Measurements from ENCODE around the gene TNPO3. TPM values are rescaled to one million over a fixed set of nuclear protein-coding genes. Genes with fewer than 3 reads are reported as not detected.

TNPO3 gene
- total and polyA plus RNA-seq, 2 of the 4 experiments (the other 2 are of a cell fraction), result 24.2 to 77.2 TPM

- H3K36me3 ChIP-seq (ENCODE audit: control insufficient read depth, insufficient read depth, low read length), result peaks cover 20% of the 10 kb centered on the region
- WGBS, 2 experiments (ENCODE audit: extremely low coverage in 2 of 2, insufficient read length in 1 of 2), result 100% methylated on average over 1 of the region's 2 CpGs; no CpG with 5 or more reads in 1 of the 2 experiments
- H2AFZ ChIP-seq (replicated peaks; ENCODE audit: low read length, poor library complexity), result no peak overlapping the region
- DNase-seq (no peak), ATAC-seq (ENCODE audit: low read depth) (no peak)
- CTCF ChIA-PET, result interaction anchor here (0.7 to 1.0 kb wide), 2 partner anchors 13 to 557 kb away, joined by 3 to 6 read pairs; no protein-coding TSS in a partner anchor
- no peak overlapping the region for H3K4ac ChIP-seq (ENCODE audit: low read depth, low read length)
- H4K20me1 ChIP-seq (ENCODE audit: insufficient read depth, low read length), result no peaks in the 10 kb centered on the region
- H3K4me1 ChIP-seq (ENCODE audit: control insufficient read depth, insufficient read depth, low read length), result no peaks in the 10 kb centered on the region
- H2BK15ac ChIP-seq (ENCODE audit: low read depth, low read length), result no peak overlapping the region
- dilution Hi-C loops (cut with HindIII; ENCODE audit: low sequenced_read_pairs, unreplicated experiment) (no loop called here), intact Hi-C loops (cut with micrococcal nuclease) (loop anchor here (5.0 kb wide), 1 partner anchor 99 kb away; no protein-coding TSS in a partner anchor), in situ Hi-C loops (cut with MboI; ENCODE audit: low sequenced_read_pairs) (no loop called here)
- H3K56ac ChIP-seq (ENCODE audit: extremely low read depth, insufficient read depth, low read length), result no peak overlapping the region
- TF ChIP-seq RAD21 (IDR thresholded peaks at IDR 0.05; ENCODE audit: low read length), result no peak
- TF ChIP-seq RFX5 (IDR thresholded peaks at IDR 0.05; ENCODE audit: low read depth, low read length), result no peak
- TF ChIP-seq RCOR1 (IDR thresholded peaks at IDR 0.05; ENCODE audit: insufficient replicate concordance, low read length), result no peak
- TF ChIP-seq, protein P1, sequence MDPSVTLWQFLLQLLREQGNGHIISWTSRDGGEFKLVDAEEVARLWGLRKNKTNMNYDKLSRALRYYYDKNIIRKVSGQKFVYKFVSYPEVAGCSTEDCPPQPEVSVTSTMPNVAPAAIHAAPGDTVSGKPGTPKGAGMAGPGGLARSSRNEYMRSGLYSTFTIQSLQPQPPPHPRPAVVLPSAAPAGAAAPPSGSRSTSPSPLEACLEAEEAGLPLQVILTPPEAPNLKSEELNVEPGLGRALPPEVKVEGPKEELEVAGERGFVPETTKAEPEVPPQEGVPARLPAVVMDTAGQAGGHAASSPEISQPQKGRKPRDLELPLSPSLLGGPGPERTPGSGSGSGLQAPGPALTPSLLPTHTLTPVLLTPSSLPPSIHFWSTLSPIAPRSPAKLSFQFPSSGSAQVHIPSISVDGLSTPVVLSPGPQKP (IDR thresholded peaks at IDR 0.05; ENCODE audit: borderline replicate concordance, low read depth, low read length), result no peak
- TF ChIP-seq MAFK (IDR thresholded peaks at IDR 0.05; ENCODE audit: low read depth, low read length), result no peak
- no peak for TF ChIP-seq CEBPB (IDR thresholded peaks at IDR 0.05; ENCODE audit: low read depth, low read length)
- TF ChIP-seq SMC3 (IDR thresholded peaks at IDR 0.05; ENCODE audit: low read depth, low read length), result no peak
- no peak for TF ChIP-seq FOS (IDR thresholded peaks at IDR 0.05; ENCODE audit: low read depth, low read length)
- no peak for TF ChIP-seq CTCF (conservative IDR thresholded peaks at IDR 0.05; ENCODE audit: low read depth, low read length)
- TF ChIP-seq NFE2L2 (IDR thresholded peaks at IDR 0.05; ENCODE audit: low read depth, low read length), result no peak
- no peak for TF ChIP-seq BHLHE40 (IDR thresholded peaks at IDR 0.05; ENCODE audit: low read depth, low read length)
- no peak for TF ChIP-seq MAZ (IDR thresholded peaks at IDR 0.05; ENCODE audit: borderline replicate concordance, low read depth, low read length)
- TF ChIP-seq USF2 (IDR thresholded peaks at IDR 0.05; ENCODE audit: low read depth, low read length), result no peak
- no peak for TF ChIP-seq POLR2A (IDR thresholded peaks at IDR 0.05; ENCODE audit: low read depth, low read length)
- no peak for TF ChIP-seq CHD1 (IDR thresholded peaks at IDR 0.05; ENCODE audit: low read depth, low read length)
- TF ChIP-seq MXI1 (IDR thresholded peaks at IDR 0.05; ENCODE audit: borderline replicate concordance, low read depth, low read length), result no peak
- no peak overlapping the region for H2AK5ac ChIP-seq (ENCODE audit: low read depth, low read length)
- H2AK9ac ChIP-seq (replicated peaks; ENCODE audit: low read depth, low read length, poor library complexity), result no peak overlapping the region
- H3K9me1 ChIP-seq (ENCODE audit: insufficient read depth, low read length), result no peaks in the 10 kb centered on the region
- no peak overlapping the region for H3K14ac ChIP-seq (replicated peaks; ENCODE audit: low read depth, low read length)
- H3K27me3 ChIP-seq (ENCODE audit: control insufficient read depth, insufficient read depth, low read length), result no peaks in the 10 kb centered on the region
- H4K5ac ChIP-seq (ENCODE audit: low read depth, low read length), result no peak overlapping the region
- no peak overlapping the region for H3K23ac ChIP-seq (ENCODE audit: low read depth, low read length)
- no TSS peak for BruUV-seq (replicated peaks)
- H2BK20ac ChIP-seq (ENCODE audit: low read depth, low read length), result no peak overlapping the region
- no peaks in the 10 kb centered on the region; a peak in 2 of 4 replicates for H3K79me1 ChIP-seq (ENCODE audit: low read depth in 1 of 2, low read length in 2 of 2)
- no peak overlapping the region for H2BK5ac ChIP-seq (ENCODE audit: low read depth, low read length, poor library complexity, severe bottlenecking)
- no peak overlapping the region for H3K9ac ChIP-seq (ENCODE audit: low read depth, low read length)
- POLR2A ChIA-PET (ENCODE audit: unreplicated experiment), result no interaction called here
- H3K27ac ChIP-seq (ENCODE audit: insufficient read depth, low read length), result no peak overlapping the region
- no peak overlapping the region for H4K91ac ChIP-seq (ENCODE audit: insufficient read depth, low read depth, low read length)
- no peak overlapping the region for H3K18ac ChIP-seq (ENCODE audit: low read depth, low read length)
- no peak overlapping the region for H4K8ac ChIP-seq (ENCODE audit: low read depth in 2 of 2, low read length in 2 of 2)
- H3K9me3 ChIP-seq (ENCODE audit: control insufficient read depth, insufficient read depth, low read length), result no peaks in the 10 kb centered on the region
- no peak overlapping the region for H2BK120ac ChIP-seq (ENCODE audit: low read depth, low read length)
- H3K4me3 ChIP-seq (ENCODE audit: insufficient read depth, low read depth, low read length), result no peak overlapping the region
- H3K4me2 ChIP-seq (ENCODE audit: low read depth, low read length), result no peak overlapping the region
Observed at GRCh38 chr7:128993419-128993818, 61.5 kb downstream of the TNPO3 start.
